ENCODE data around the gene INPP5A. TPM values are rescaled to one million over a fixed set of nuclear protein-coding genes. Genes with fewer than 3 reads are reported as not detected.

Gene INPP5A
- total RNA-seq, 1 donor from 2014 or later: 103 TPM

DNA sequence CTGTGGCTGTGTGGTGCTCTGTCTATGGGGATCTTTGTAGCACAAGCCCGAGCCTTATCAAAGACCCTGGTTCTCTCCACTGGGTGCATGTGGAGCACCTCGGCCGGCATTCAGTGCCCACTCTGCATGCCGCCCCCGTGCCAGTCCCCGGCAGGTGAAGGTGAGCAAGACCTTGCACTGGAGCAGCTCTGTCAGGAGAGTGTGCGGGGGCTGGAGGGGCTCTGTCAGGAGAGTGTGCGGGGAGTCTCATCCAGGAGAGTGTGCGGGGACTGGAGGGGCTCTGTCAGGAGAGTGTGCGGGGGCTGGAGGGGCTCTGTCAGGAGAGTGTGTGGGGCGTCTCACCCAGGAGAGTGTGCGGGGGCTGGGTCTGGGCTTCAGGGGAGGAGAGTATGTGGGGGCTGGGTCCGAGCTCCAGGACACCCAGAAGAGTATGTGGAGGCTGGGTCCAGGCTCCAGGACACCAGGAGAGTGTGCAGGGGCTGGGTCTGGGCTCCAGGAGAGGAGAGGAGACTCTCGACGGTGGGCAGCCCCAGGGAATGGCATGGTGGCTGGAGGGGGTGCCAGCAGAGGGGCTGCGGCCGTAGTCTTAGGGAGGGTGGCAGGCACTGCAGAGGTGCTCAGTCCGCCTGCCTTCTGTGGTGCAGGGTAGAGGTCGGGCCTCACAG is 40.8 kb downstream of the INPP5A start:
- no peak for DNase-seq (ENCODE audit: low spot score)

GRCh38 chr10:132579027-132579859 is 41.7 kb downstream of the INPP5A start:
- no peak for DNase-seq (ENCODE audit: low spot score)

- DNase-seq (ENCODE audit: low spot score): no peak
Observed at GRCh38 chr10:132580143-132580542, 42.6 kb downstream of the INPP5A start.

DNA sequence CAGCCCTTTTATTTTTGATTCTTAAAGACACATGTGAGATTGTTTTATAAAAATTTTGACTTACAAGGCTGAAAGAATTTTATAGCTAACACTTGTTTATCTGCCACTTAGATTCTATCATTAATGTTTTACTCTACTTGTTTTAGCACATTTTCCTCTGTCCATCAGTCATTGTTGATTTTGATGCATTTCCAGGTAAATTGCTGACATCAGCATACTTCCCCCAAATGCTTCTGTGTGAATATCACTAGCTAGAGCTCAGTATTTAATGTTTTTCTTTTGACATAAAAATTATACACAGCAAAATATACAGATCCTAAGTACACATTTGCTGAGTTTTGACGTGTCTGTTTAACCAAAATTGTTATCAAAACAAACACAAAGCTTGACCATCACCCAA is 43.0 kb downstream of the INPP5A start:
- DNase-seq (ENCODE audit: low spot score): no peak

GRCh38 chr10:132582137-132582536 is 44.5 kb downstream of the INPP5A start:
- DNase-seq (ENCODE audit: low spot score): no peak

DNA sequence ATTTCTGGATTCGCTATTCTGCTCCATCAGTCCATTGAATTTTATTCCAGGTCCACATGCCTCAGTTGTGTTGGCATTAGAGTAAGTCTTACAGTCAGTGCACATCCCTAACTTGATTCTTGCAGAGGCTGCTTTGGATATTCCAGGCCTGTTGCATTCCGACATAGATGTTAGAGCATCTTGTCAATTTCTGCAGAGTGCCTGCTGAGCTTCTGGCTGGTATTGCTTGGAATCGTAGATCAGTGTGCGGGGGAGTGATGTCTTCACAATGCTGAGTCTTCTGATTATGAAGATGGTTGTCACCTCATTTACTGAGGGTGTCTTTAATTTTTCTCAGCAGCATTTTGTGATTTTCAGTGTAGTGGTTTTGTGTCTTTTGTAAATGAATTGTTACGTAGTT is 45.2 kb downstream of the INPP5A start:
- DNase-seq (ENCODE audit: low spot score): no peak

DNA sequence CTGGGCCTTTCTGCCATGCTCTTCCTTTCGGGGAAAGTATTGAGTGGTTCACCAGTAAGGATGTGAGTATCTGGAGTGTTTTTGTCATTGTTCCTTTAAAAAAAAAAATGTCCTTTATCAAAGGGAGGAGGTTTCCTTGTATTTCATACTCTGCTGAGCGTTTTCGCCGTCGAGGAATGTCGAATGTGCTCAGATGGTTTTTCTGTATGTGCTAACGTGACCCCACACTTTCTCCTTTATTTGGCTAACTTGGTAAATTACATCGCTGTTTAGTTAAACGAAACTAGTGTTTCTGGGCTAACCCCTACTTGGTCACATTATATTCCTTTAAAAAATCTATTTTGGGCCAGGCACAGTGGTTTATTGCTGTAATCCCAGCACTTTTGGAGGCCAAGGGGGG is 45.9 kb downstream of the INPP5A start:
- no peak for DNase-seq (ENCODE audit: low spot score)

- DNase-seq (ENCODE audit: low spot score): no peak
Observed at GRCh38 chr10:132584081-132584480, 46.5 kb downstream of the INPP5A start.

GRCh38 chr10:132585732-132586722 is 48.4 kb downstream of the INPP5A start:
- no peak for DNase-seq (ENCODE audit: low spot score)

DNA sequence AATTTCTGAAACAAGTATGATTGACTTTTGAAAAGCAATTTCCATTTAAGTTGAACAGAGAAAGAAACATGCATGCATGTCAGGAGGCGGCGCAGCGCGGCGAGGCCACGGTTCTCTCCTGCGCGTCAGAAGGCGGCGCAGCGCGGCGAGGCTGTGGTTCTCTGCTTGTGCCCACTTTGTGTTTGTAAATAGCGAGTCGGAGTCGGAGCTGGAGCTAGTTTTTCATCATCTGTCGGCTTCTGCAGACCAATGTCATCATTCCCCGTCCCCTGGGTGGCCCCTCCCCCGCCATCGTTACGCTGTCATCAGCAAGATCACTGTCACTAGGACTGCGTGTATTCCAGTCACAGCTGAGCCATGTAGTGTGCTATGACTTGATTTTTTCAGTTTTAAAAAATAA is 49.2 kb downstream of the INPP5A start:
- DNase-seq (ENCODE audit: low spot score): no peak

DNA sequence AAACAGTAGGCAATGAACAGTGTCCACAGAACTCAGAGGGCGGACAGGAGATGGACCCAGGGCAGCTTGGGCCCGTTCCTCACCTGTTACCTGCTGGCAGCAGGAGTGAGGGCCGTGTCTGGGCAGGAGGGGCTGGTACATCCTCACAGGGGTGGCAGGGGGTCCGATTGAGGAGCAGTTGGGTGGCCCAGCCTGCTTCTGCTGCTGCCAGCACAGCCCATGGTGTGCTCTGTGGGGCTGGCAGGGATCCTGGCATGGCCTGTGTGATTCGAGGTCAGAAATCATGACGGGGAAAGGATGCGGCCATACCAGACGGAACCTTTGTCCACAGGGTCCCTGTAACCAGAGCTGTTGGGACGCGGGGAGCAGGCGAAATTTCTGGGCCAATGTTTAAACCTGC is 49.6 kb downstream of the INPP5A start:
- no peak for DNase-seq (ENCODE audit: low spot score)

- DNase-seq (ENCODE audit: low spot score): peak; percentile 81
Observed at GRCh38 chr10:132588301-132589013, 50.9 kb downstream of the INPP5A start.

- no peak for DNase-seq (ENCODE audit: low spot score)
Observed at GRCh38 chr10:132589015-132589414, 51.4 kb downstream of the INPP5A start.

DNA sequence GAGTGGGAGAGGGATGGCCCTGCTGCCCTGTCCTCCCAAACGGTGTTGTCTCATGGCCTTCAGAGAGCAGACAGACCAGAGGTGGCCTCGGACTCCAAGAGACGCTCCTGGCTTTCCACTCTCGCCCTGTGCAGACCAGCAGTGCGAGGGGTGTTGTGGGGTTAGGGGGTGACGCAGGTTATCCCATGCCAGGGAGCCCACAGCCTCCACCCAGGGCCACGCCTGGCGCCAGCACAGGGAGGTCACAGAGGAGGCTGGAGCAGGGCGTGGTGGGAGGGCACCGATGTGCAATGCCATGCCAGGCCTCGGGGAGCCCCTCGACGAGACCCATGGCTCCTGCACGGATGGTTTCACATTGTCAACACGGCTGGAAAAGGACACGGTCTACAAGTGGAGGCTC is 52.1 kb downstream of the INPP5A start:
- no peak for DNase-seq (ENCODE audit: low spot score)

GRCh38 chr10:132590094-132590751 is 52.6 kb downstream of the INPP5A start:
- DNase-seq (ENCODE audit: low spot score): no peak

DNA sequence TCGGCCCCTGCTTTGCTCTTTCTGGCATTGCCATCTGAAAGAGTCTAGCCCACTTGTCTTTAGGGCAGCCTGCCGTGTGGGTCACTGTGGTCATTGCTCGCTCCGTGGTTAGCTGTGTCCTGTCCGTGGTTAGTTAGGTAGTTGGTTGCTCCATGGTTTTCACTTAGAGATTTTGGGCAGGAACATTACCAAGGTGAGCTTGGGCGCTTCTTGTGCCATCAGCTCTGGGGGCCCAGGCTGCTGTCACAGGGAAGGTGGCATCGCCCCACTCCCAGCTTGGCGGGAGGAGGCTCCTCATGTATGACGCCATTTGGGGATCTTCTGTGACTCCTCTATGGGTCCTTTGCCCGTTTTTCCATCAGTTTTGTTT is 53.1 kb downstream of the INPP5A start:
- DNase-seq (ENCODE audit: low spot score): no peak

DNA sequence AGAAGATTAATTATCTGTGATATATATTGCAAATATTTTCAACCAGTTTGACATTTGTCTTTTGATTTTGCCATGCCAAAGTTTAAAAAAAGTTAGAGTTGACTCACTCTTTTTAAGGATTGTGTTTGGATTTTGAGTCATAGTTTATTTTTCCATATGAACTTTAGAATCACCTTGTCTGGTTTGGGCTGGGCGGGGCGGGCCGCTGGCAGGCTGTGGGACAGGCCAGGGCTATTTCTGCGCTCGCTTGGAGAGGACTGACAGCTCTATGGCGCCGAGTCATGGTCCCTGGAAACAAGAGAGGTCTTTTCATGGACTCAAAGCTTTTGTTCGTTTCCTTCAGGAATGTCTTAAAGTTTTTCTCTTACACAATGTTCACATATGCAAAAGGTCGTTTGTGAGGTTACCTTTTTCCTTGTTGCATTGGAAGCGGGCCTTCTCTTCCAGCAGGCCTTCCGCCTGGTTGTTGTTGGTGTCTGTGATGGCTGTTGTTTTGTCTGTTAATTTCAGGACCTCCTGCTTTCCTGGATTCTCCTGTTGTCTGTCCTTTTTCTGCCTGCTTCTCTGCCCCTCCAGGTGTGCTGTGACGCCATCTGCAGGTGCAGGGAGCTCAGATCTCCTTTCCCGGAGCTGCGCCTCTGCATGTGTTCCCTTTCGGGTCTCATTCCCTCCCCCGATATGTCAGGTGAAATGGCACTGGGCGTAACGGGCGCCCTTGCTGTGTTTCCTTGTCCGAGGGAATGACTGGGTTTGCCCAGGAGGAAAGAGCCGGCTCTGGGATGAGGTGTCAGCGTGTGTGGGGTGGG is 53.8 kb downstream of the INPP5A start:
- DNase-seq (ENCODE audit: low spot score): no peak

DNA sequence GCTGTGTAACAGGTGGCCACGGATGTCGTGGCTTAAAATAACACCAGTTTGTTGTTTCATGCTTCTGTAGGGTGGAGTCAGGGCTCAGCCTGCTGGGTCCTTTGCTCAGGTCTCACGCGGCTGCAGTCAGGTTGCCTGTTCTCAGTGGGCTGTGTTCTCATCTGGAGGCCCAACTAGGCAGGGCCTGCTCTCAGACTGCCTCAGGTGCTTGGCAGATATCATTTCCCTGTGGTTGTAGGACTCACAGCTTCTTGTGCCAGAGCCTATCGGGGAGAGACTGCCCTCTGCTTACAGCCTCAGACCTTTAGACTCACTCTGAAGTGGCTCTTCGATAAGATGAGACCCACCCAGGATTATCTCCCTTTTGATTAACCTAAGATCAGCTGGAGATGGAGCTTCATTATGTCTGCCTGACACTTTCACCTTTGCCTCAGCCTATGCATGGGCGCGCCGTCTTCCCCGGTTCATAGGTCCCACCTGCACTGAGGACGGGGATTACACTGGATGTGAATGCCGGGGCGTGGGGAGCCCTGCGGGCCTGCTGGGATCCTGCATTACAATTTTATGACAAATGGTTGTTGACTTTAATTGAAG is 55.3 kb downstream of the INPP5A start:
- no peak for DNase-seq (ENCODE audit: low spot score)

GRCh38 chr10:132593389-132593788 is 55.8 kb downstream of the INPP5A start:
- DNase-seq (ENCODE audit: low spot score): no peak

Data from umbilical cord (tissue), 2 donors.